Endothelial cell of umbilical vein (primary cell): Measurements from ENCODE around the gene MDN1. TPM values are rescaled to one million over a fixed set of nuclear protein-coding genes. Genes with fewer than 3 reads are reported as not detected.

Experiments
- BruUV-seq: library from RNA; stranded (reverse); fragments of 400-500 nt; replicated peaks from 2 replicates; lab custom pipeline; 2021; lab: Mats Ljungman, UMichigan
- CTCF ChIA-PET: fragments of 300-600, 350-600 bp; sonication (Branson Sonifier 250); formaldehyde crosslinking; loops from one replicate; lab custom pipeline; 2021; ENCODE audit warnings: antibody characterized with exemption, inconsistent platforms; lab: Charles Lee
- POLR2A ChIA-PET: fragments of 300-600, 350-600 bp; sonication (Branson Sonifier 250); formaldehyde crosslinking; loops from one replicate; lab custom pipeline; 2021; ENCODE audit warnings: antibody characterized with exemption, inconsistent platforms; lab: Charles Lee
- DNase-seq: peaks from one replicate; pipeline ENCODE4 v3.0.0-alpha.2; 2011; ENCODE audit warnings: low read depth, low spot score
- FAIRE-seq: peaks from 2 replicates; lab custom pipeline; 2011; peaks lifted over from hg19 to GRCh38; lab: Jason Lieb, UNC
- H2AFZ ChIP-seq: 2 replicates; pipeline ENCODE4 v1.6.0; 2012; ENCODE audit warnings: low read depth, low read length, control low read depth, inconsistent platforms
- H3K27ac ChIP-seq: 2 replicates; pipeline ENCODE4 v1.5.1; 2011; ENCODE audit warnings: low read depth, mild to moderate bottlenecking, control low read depth, low read length, moderate library complexity; ENCODE audit not compliant: insufficient read depth
- H3K27me3 ChIP-seq, 2 experiments: 2 replicates each; pipeline versions ENCODE4 v1.6.0 to v1.6.1; 2011; ENCODE audit warnings: low read length in 2 of 2, mixed read lengths in 1 of 2; ENCODE audit not compliant: control insufficient read depth in 2 of 2, insufficient read depth in 2 of 2
- H3K36me3 ChIP-seq, 2 experiments: 2 replicates in 1 of 2; 3 replicates in 1 of 2; pipeline ENCODE4 v1.5.1; 2011; ENCODE audit warnings: low read length in 2 of 2, mild to moderate bottlenecking in 1 of 2, moderate library complexity in 1 of 2; ENCODE audit not compliant: control insufficient read depth in 2 of 2, insufficient read depth in 2 of 2; ENCODE audit errors: extremely low read depth in 1 of 2
- H3K4me1 ChIP-seq: 3 replicates; pipeline ENCODE4 v1.5.1; 2011; ENCODE audit warnings: mild to moderate bottlenecking, low read length; ENCODE audit not compliant: control insufficient read depth, insufficient read depth; ENCODE audit errors: extremely low read depth
- H3K4me2 ChIP-seq: 2 replicates; pipeline ENCODE4 v1.6.1; 2011; ENCODE audit warnings: low read length, control low read depth, mixed read lengths; ENCODE audit not compliant: insufficient read depth
- H3K4me3 ChIP-seq, 3 experiments: fragments of 200-600 bp in 1 of 3; sonication (generic), shearing (Covaris generic) in 1 of 3; replicated peaks in 1 of 3; 2 replicates each; pipeline ENCODE4 v1.5.1; 2011 to 2016; ENCODE audit warnings: control low read depth in 3 of 3, low read length in 3 of 3, mild to moderate bottlenecking in 2 of 3, inconsistent platforms in 1 of 3, low read depth in 1 of 3, moderate library complexity in 1 of 3; ENCODE audit not compliant: insufficient read depth in 1 of 3
- H3K79me2 ChIP-seq: 2 replicates; pipeline ENCODE4 v1.6.0; 2012; ENCODE audit warnings: low read length, inconsistent platforms; ENCODE audit not compliant: control insufficient read depth, insufficient read depth
- H3K9ac ChIP-seq: replicated peaks from 2 replicates; pipeline ENCODE3; 2011; ENCODE audit warnings: low read length, control low read depth; ENCODE audit not compliant: insufficient read depth; ENCODE audit errors: extremely low read depth
- H3K9me1 ChIP-seq: replicated peaks from 3 replicates; pipeline ENCODE4 v1.6.0; 2011; ENCODE audit warnings: mild to moderate bottlenecking, low read length; ENCODE audit not compliant: control insufficient read depth, insufficient read depth; ENCODE audit errors: extremely low read depth
- H3K9me3 ChIP-seq: replicated peaks from 2 replicates; pipeline ENCODE4 v1.5.1; 2012; ENCODE audit warnings: low read length, inconsistent platforms; ENCODE audit not compliant: control insufficient read depth, insufficient read depth
- H4K20me1 ChIP-seq: replicated peaks from 2 replicates; pipeline ENCODE3; 2011; ENCODE audit warnings: mild to moderate bottlenecking, low read length; ENCODE audit not compliant: control insufficient read depth, insufficient read depth; ENCODE audit errors: extremely low read depth
- CTCF ChIP-seq, 2 donors: IDR thresholded peaks; 1 replicate in 1 of 2; 2 replicates in 1 of 2; pipeline ENCODE4 v1.5.1; 2011; ENCODE audit warnings: low read length in 2 of 2, mild to moderate bottlenecking in 2 of 2, moderate library complexity in 2 of 2, control low read depth in 1 of 2, inconsistent platforms in 1 of 2, low read depth in 1 of 2; ENCODE audit not compliant: insufficient read depth in 1 of 2; ENCODE audit errors: extremely low read depth in 1 of 2
- EZH2 ChIP-seq: IDR thresholded peaks from 2 replicates; pipeline ENCODE4 v1.6.1; 2012; ENCODE audit warnings: borderline replicate concordance, low read depth, mild to moderate bottlenecking, moderate library complexity, low read length, inconsistent platforms; ENCODE audit not compliant: severe bottlenecking
- FOS ChIP-seq: IDR thresholded peaks from 2 replicates; pipeline ENCODE4 v1.6.1; 2011; ENCODE audit warnings: mild to moderate bottlenecking, low read length, moderate library complexity, borderline replicate concordance; ENCODE audit not compliant: insufficient read depth
- GATA2 ChIP-seq: IDR thresholded peaks from 2 replicates; pipeline ENCODE4 v1.7.0; 2011; ENCODE audit warnings: low read depth, mild to moderate bottlenecking, moderate library complexity, mixed read lengths, low read length; ENCODE audit not compliant: insufficient read length, insufficient read depth
- JUN ChIP-seq: IDR thresholded peaks from 2 replicates; pipeline ENCODE4 v1.6.1; 2011; ENCODE audit warnings: borderline replicate concordance, low read depth; ENCODE audit not compliant: insufficient read length, insufficient read depth
- MAX ChIP-seq: IDR thresholded peaks from 2 replicates; pipeline ENCODE4 v1.6.1; 2011; ENCODE audit not compliant: insufficient read depth, insufficient read length
- MYC ChIP-seq: IDR thresholded peaks from one replicate; pipeline ENCODE4 v1.6.1; 2011; ENCODE audit warnings: mild to moderate bottlenecking, low read depth, low read length
- POLR2A ChIP-seq: IDR thresholded peaks from 2 replicates; pipeline ENCODE4 v1.6.1; 2012; ENCODE audit warnings: low read depth, mild to moderate bottlenecking, control low read depth, low read length
- POLR2AphosphoS5 ChIP-seq: IDR thresholded peaks from 2 replicates; pipeline ENCODE4 v1.6.1; 2012; ENCODE audit warnings: low read depth, mild to moderate bottlenecking, control low read depth, low read length, moderate library complexity; ENCODE audit not compliant: insufficient read depth
- dilution Hi-C: fragments of 300-500 bp; cut with MboI; formaldehyde crosslinking; loops from one replicate; pipeline ENCODE4 v1.15.0; 2019; ENCODE audit warnings: low sequenced_read_pairs; ENCODE audit not compliant: extremely low pct_ligation_motif_present
- intact Hi-C: fragments of 100-400 bp; cut with micrococcal nuclease; formaldehyde crosslinking; loops from one replicate; pipeline ENCODE4 v1.10.0; 2022
- polyA plus RNA-seq, 4 experiments: library from polyadenylated mRNA; depleted of rRNA in 3 of 4; stranded (reverse) in 3 of 4; unstranded in 1 of 4; fragments of >200 nt; gene quantifications; 2 replicates each; pipeline versions ENCODE4 v1.2.1 to v1.2.3, GENCODE V29; 2011 to 2012; ENCODE audit warnings: missing spikeins in 1 of 4
- total RNA-seq: library from RNA; stranded (reverse); gene quantifications from 2 replicates; pipeline ENCODE4 v1.2.3, GENCODE V29; 2021

MDN1 gene
- total and polyA plus RNA-seq, 2 donors (not counting 3 experiments of a cell fraction or from before 2014, with no cell fraction given) = 9.2 to 39.6 TPM

- DNase-seq = peak; percentile 39
- CTCF ChIA-PET = no interaction called here
These were observed 23.5 kb upstream of the MDN1 start for GRCh38 chr6:89843070-89843469.

More at GRCh38 chr6:89843070-89843469, 23.5 kb upstream of the MDN1 start:
- H3K27me3 ChIP-seq = no peaks in the 10 kb centered on the region
- H3K9me3 ChIP-seq = no peaks in the 10 kb centered on the region
- H3K9me1 ChIP-seq = no peaks in the 10 kb centered on the region
- H3K9ac ChIP-seq = no peak overlapping the region
- no peak for TF ChIP-seq MYC
- TF ChIP-seq POLR2AphosphoS5 = no peak
- no peak for TF ChIP-seq MAX
- no peak for TF ChIP-seq CTCF (IDR thresholded peaks at IDR 0.05; ENCODE audit: extremely low read depth in 1 of 2, insufficient read depth in 1 of 2, low read depth in 1 of 2, low read length in 2 of 2)
- TF ChIP-seq JUN = no peak
- no peak for TF ChIP-seq EZH2
- no peak for TF ChIP-seq FOS
- no peak for TF ChIP-seq POLR2A
- no peak for TF ChIP-seq GATA2
- no peak overlapping the region for H3K27ac ChIP-seq
- no TSS peak for BruUV-seq
- no peak overlapping the region for H2AFZ ChIP-seq
- intact Hi-C loops (no loop called here), dilution Hi-C loops (no loop called here)
- POLR2A ChIA-PET = no interaction called here
- H3K4me1 ChIP-seq = peaks cover 8% of the 10 kb centered on the region
- FAIRE-seq = no peak
- peaks cover 52% of the 10 kb centered on the region for H3K79me2 ChIP-seq
- peaks cover 3% of the 10 kb centered on the region for H4K20me1 ChIP-seq
- peaks cover 0 to 2% of the 10 kb centered on the region in 2 experiments for H3K36me3 ChIP-seq
- no peak overlapping the region for H3K4me3 ChIP-seq
- no peak overlapping the region for H3K4me2 ChIP-seq
